GM23338 (cell line): Measurements from ENCODE around the gene CHGA.

Source experiments
- CTCF ChIP-seq, 2 experiments: fragments of 200-600 bp in 1 of 2; sonication (generic) in 1 of 2; conservative IDR thresholded peaks; 2 replicates each; pipeline versions ENCODE4 v1.5.1 to v1.6.1; 2016 to 2017; ENCODE audit warnings: antibody characterized with exemption in 2 of 2, low read depth in 2 of 2, mild to moderate bottlenecking in 2 of 2, moderate library complexity in 1 of 2
- POLR2AphosphoS5 ChIP-seq: IDR thresholded peaks from 2 replicates; pipeline ENCODE4 v1.6.1; 2016; ENCODE audit warnings: antibody characterized with exemption, low read depth

- TF ChIP-seq CTCF (conservative IDR thresholded peaks at IDR 0.05; ENCODE audit: low read depth in 2 of 2) (no peak), POLR2AphosphoS5 (no peak)
These were observed 34.0 kb downstream of the CHGA start for GRCh38 chr14:92956961-92957360.
